ENCODE data around the gene PGM2. TPM values are rescaled to one million over a fixed set of nuclear protein-coding genes. Genes with fewer than 3 reads are reported as not detected.

PGM2 gene
- total RNA-seq, 3 donors from 2014 or later (not counting 1 experiment from before 2014, with no cell fraction given) = 18.7 to 31.9 (median 27.1) TPM

- no peaks in the 10 kb centered on the region for H3K9me3 Mint-ChIP-seq
- no peak for DNase-seq
- no peaks in the 10 kb centered on the region for H3K27me3 Mint-ChIP-seq (ENCODE audit: low read depth in 2 of 2)
- no peaks in the 10 kb centered on the region for H3K36me3 Mint-ChIP-seq
- H3K4me1 Mint-ChIP-seq = peaks cover 26 to 35% of the 10 kb centered on the region in 2 donors
- no peaks in the 10 kb centered on the region for H3K36me3 ChIP-seq (ENCODE audit: control insufficient read depth, insufficient read depth, low read length)
- no peak for TF ChIP-seq CTCF (IDR thresholded peaks at IDR 0.05)
- H3K9me3 ChIP-seq (ENCODE audit: control insufficient read depth, insufficient read depth, low read length) = no peaks in the 10 kb centered on the region
- intact Hi-C loops (cut with micrococcal nuclease) = no loop called here
- no peak for ATAC-seq
- H3K4me1 ChIP-seq (ENCODE audit: control insufficient read depth, insufficient read depth, low read length) = no peaks in the 10 kb centered on the region
- no peak overlapping the region for H3K27ac Mint-ChIP-seq
- H3K4me3 Mint-ChIP-seq = no peak overlapping the region
- H3K4me3 ChIP-seq (ENCODE audit: low read length) = no peak overlapping the region
- no CpG with 5 or more reads among the region's 1 CpG for WGBS (ENCODE audit: insufficient coverage)
- H3K27me3 ChIP-seq (ENCODE audit: control insufficient read depth, insufficient read depth, low read length) = no peaks in the 10 kb centered on the region
- H3K27ac ChIP-seq (ENCODE audit: low read length) = no peak overlapping the region
Measured at GRCh38 chr4:37910091-37910486, 83.6 kb downstream of the PGM2 start.

Other genes with a start within 250 kb of the PGM2 start
- 10 to 100 TPM; 15.2 to 21.3 (median 15.2) TPM for gene RELL1, start 140.3 kb upstream of the PGM2 start, total RNA-seq
- 10 to 100 TPM; 59.2 to 78.6 (median 68.5) TPM for gene TBC1D1, start 64.4 kb downstream of the PGM2 start, total RNA-seq
- 1 to 10 TPM in 2 of 3 donors, under 1 TPM in 1; 0.82 to 1.5 (median 1.2) TPM for gene PTTG2, start 133.7 kb downstream of the PGM2 start, total RNA-seq

All from natural killer cell (primary cell).